HL-60 (cell line): ENCODE results near the gene FOXO3.
A peak's percentile ranks its signal among the peaks of the same experiment; 100 is the strongest.

Experiments
- DNase-seq, 2 experiments: peaks; one replicate each; pipeline ENCODE4 v3.0.0-alpha.2; 2010 to 2020; ENCODE audit warnings: low read depth in 1 of 2, low spot score in 1 of 2
- H3K27ac ChIP-seq: fragments of 250-450 bp; sonication (Bioruptor Pico); replicated peaks from 2 replicates; pipeline ENCODE4 v1.5.1; 2020; ENCODE audit warnings: mild to moderate bottlenecking, moderate library complexity
- H3K27me3 ChIP-seq: fragments of 250-450 bp; sonication (Bioruptor Pico); 2 replicates; pipeline ENCODE4 v1.5.1; 2021; ENCODE audit warnings: mild to moderate bottlenecking, moderate library complexity; ENCODE audit not compliant: insufficient read depth, poor library complexity, severe bottlenecking
- H3K4me3 ChIP-seq: replicated peaks from 2 replicates; pipeline ENCODE4 v1.5.1; 2011; ENCODE audit warnings: mild to moderate bottlenecking, control low read depth, low read length; ENCODE audit not compliant: insufficient read depth
- GABPA ChIP-seq: IDR thresholded peaks from 2 replicates; pipeline ENCODE4 v1.6.1; 2012; ENCODE audit warnings: low read depth
- POLR2AphosphoS5 ChIP-seq: IDR thresholded peaks from 2 replicates; pipeline ENCODE4 v1.6.1; 2012; ENCODE audit warnings: low read depth
- SPI1 ChIP-seq: IDR thresholded peaks from 2 replicates; pipeline ENCODE4 v1.6.1; 2012; ENCODE audit warnings: low read depth, mild to moderate bottlenecking, borderline replicate concordance
- TF ChIP-seq, protein P1 (sequence below): IDR thresholded peaks from one replicate; pipeline ENCODE4 v1.5.1; 2011; ENCODE audit warnings: low read length, control low read depth, inconsistent platforms; ENCODE audit not compliant: insufficient read depth
- TF ChIP-seq, protein P2 (sequence below): IDR thresholded peaks from 2 replicates; pipeline ENCODE4 v1.6.1; 2012; ENCODE audit warnings: low read depth; ENCODE audit not compliant: insufficient replicate concordance

Gene FOXO3

DNA sequence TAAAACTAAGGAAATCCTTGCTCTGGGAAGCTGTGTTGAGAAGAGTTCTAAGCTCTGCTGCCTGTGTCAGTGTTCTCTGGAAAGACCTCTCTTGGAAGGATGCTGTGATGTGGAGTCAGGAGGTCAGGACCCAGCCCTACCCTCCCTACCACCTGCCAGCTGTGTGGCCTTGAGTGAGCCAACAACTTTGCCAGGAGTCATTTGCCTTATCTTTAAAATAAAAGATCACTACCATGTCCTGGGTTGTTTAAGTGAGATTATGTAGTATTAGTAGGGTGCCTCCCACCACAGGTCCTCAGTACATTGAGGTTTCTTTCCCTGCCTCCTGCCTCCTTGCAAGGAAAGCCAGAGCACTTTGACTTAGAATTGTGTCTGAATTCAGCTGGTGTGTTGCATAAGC lies 64.9 kb downstream of the FOXO3 start:
- Histone ChIP-seq H3K4me3 (no peak overlapping the region), H3K27me3 (no peaks in the 10 kb centered on the region), H3K27ac (no peak overlapping the region)
- DNase-seq = no peak
- TF ChIP-seq, protein P1, sequence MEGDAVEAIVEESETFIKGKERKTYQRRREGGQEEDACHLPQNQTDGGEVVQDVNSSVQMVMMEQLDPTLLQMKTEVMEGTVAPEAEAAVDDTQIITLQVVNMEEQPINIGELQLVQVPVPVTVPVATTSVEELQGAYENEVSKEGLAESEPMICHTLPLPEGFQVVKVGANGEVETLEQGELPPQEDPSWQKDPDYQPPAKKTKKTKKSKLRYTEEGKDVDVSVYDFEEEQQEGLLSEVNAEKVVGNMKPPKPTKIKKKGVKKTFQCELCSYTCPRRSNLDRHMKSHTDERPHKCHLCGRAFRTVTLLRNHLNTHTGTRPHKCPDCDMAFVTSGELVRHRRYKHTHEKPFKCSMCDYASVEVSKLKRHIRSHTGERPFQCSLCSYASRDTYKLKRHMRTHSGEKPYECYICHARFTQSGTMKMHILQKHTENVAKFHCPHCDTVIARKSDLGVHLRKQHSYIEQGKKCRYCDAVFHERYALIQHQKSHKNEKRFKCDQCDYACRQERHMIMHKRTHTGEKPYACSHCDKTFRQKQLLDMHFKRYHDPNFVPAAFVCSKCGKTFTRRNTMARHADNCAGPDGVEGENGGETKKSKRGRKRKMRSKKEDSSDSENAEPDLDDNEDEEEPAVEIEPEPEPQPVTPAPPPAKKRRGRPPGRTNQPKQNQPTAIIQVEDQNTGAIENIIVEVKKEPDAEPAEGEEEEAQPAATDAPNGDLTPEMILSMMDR = no peak
- TF ChIP-seq SPI1 (no peak), POLR2AphosphoS5 (no peak), GABPA (no peak)
- TF ChIP-seq, protein P2, sequence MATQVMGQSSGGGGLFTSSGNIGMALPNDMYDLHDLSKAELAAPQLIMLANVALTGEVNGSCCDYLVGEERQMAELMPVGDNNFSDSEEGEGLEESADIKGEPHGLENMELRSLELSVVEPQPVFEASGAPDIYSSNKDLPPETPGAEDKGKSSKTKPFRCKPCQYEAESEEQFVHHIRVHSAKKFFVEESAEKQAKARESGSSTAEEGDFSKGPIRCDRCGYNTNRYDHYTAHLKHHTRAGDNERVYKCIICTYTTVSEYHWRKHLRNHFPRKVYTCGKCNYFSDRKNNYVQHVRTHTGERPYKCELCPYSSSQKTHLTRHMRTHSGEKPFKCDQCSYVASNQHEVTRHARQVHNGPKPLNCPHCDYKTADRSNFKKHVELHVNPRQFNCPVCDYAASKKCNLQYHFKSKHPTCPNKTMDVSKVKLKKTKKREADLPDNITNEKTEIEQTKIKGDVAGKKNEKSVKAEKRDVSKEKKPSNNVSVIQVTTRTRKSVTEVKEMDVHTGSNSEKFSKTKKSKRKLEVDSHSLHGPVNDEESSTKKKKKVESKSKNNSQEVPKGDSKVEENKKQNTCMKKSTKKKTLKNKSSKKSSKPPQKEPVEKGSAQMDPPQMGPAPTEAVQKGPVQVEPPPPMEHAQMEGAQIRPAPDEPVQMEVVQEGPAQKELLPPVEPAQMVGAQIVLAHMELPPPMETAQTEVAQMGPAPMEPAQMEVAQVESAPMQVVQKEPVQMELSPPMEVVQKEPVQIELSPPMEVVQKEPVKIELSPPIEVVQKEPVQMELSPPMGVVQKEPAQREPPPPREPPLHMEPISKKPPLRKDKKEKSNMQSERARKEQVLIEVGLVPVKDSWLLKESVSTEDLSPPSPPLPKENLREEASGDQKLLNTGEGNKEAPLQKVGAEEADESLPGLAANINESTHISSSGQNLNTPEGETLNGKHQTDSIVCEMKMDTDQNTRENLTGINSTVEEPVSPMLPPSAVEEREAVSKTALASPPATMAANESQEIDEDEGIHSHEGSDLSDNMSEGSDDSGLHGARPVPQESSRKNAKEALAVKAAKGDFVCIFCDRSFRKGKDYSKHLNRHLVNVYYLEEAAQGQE = no peak

DNA sequence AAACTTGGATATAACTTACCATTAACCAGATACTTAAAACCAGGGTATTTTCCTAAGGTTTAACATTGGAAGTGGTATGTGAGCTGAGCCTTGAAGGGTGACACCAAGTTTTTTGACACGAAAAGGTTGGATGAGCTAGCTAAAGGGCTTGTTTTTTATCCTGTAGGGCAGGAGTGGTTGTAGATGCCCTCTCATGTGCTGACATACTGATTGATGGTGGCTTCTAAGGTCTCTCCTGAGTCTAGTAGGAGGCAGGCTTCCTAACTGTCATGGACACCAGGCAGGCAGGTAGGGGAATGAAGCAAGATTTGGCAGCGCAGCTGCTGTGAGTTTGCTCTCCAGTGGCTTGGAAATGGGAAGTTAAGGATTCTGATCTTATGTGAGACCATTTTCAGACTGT lies 66.1 kb downstream of the FOXO3 start:
- Histone ChIP-seq H3K27me3 (no peaks in the 10 kb centered on the region), H3K4me3 (no peak overlapping the region), H3K27ac (no peak overlapping the region)
- peak in 1 of 2 experiments; percentile 27 for DNase-seq
- TF ChIP-seq SPI1 (no peak), GABPA (no peak), POLR2AphosphoS5 (no peak)
- TF ChIP-seq, protein P2 = no peak
- TF ChIP-seq, protein P1 = no peak

DNA sequence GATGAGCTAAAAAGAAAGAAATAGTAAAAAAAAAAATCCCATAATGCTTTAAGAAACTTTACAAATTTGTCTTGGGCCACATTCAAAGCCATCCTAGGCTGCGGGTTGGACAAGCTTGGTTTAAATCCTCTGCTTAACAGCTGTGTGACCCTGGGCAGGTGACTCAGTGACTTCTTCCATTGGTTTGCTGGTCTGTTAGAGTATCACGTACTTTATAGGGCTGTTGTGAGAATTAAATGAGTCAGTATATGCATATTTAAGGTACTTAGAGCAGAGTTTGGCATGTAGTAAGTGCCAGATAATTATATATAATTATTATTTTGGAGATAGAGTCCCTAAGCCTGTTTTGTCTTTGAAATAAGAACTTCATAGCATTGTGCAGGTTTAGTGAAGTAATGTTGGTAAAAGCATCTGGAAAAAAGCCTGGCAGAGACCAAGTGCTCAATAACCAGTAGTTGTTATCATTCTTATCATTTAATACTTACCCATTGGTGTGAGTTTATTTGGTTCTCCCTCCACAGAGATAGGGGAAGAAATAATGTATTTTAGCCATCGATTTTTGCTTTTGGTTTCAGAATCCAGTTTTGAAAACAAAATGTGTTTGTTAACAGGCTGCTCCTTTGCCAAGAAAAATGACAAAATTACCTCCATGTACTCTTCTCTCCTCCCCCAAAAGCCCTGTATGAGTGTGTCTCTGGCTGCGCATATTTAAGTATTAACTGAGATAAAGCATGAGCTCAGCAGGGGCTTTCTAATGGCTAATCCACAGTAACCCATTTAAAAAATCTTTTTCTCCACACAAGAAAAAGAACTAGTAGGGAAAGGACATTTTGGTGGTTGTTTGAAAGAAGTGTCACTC lies 67.2 kb downstream of the FOXO3 start:
- H3K27me3 ChIP-seq = no peaks in the 10 kb centered on the region
- H3K27ac ChIP-seq = no peak overlapping the region
- TF ChIP-seq, protein P1 = no peak
- no peak for TF ChIP-seq POLR2AphosphoS5
- TF ChIP-seq, protein P2 = no peak
- no peak overlapping the region for H3K4me3 ChIP-seq
- no peak for DNase-seq
